T-cell (primary cell): Measurements from ENCODE around the gene MEAK7. TPM values are rescaled to one million over a fixed set of nuclear protein-coding genes. Genes with fewer than 3 reads are reported as not detected.

Experiments used
- ATAC-seq, 4 experiments: fragments of 200-7000 bp in 3 of 4; fragments of 150-1000 bp in 1 of 4; cut with Tn5 transposase; replicated peaks in 1 of 4; 1 replicate in 3 of 4; 2 replicates in 1 of 4; pipeline ENCODE4 v1.10.0; 2021; ENCODE audit warnings: moderate library complexity in 3 of 4, mild to moderate bottlenecking in 2 of 4, moderate number of reproducible peaks in 1 of 4
- CTCF ChIA-PET, 2 donors: fragments of 300-600 bp; sonication (Branson Sonifier 250); formaldehyde crosslinking; loops; one replicate each; lab custom pipeline; 2022; ENCODE audit warnings: antibody characterized with exemption in 2 of 2; lab: Charles Lee
- POLR2A ChIA-PET, 2 donors: fragments of 300-600 bp; sonication (Branson Sonifier 250); formaldehyde crosslinking; loops; one replicate each; lab custom pipeline; 2022; ENCODE audit warnings: antibody characterized with exemption in 2 of 2; lab: Charles Lee
- DNase-seq, 35 experiments: peaks; one replicate each; pipeline versions ENCODE4 v3.0.0 to v3.0.0-alpha.2; 2013 to 2023
- H3K27ac ChIP-seq: one replicate; pipeline ENCODE4 v1.5.1; 2013; ENCODE audit warnings: low read length
- H3K27me3 ChIP-seq, 2 experiments: replicated peaks in 1 of 2; 1 replicate in 1 of 2; 2 replicates in 1 of 2; pipeline versions ENCODE4 v1.6.1 to v1.7.0; 2013; ENCODE audit warnings: low read length in 1 of 2, mixed read lengths in 1 of 2; ENCODE audit not compliant: control insufficient read depth in 2 of 2, insufficient read depth in 2 of 2; ENCODE audit errors: extremely low read depth in 1 of 2
- H3K36me3 ChIP-seq, 2 donors: 1 replicate in 1 of 2; 2 replicates in 1 of 2; pipeline versions ENCODE4 v1.6.1 to v1.7.0; 2013; ENCODE audit warnings: low read length in 1 of 2; ENCODE audit not compliant: control insufficient read depth in 2 of 2, insufficient read depth in 1 of 2; ENCODE audit errors: extremely low read depth in 1 of 2
- H3K4me1 ChIP-seq, 2 experiments: 1 replicate in 1 of 2; 2 replicates in 1 of 2; pipeline versions ENCODE4 v1.6.1 to v1.7.0; 2013; ENCODE audit warnings: low read length in 2 of 2, mixed read lengths in 1 of 2; ENCODE audit not compliant: insufficient read depth in 2 of 2, control insufficient read depth in 1 of 2; ENCODE audit errors: extremely low read depth in 1 of 2
- H3K4me3 ChIP-seq, 2 donors: 1 replicate in 1 of 2; 2 replicates in 1 of 2; pipeline versions ENCODE4 v1.5.1 to v1.7.0; 2013; ENCODE audit warnings: mild to moderate bottlenecking in 2 of 2, low read length in 1 of 2, moderate library complexity in 1 of 2; ENCODE audit not compliant: control insufficient read depth in 1 of 2; ENCODE audit errors: extremely low read depth in 1 of 2
- H3K9me3 ChIP-seq: 2 replicates; pipeline ENCODE4 v1.7.0; 2013
- H3K27ac Mint-ChIP-seq, 2 donors: one replicate each; pipeline ENCODE4 v1.8.0; 2020 to 2021; ENCODE audit warnings: mild to moderate bottlenecking in 2 of 2, mixed read lengths in 2 of 2
- H3K27me3 Mint-ChIP-seq, 2 donors: one replicate each; pipeline ENCODE4 v1.8.0; 2021 to 2022; ENCODE audit warnings: mixed read lengths in 2 of 2
- H3K36me3 Mint-ChIP-seq: one replicate; pipeline ENCODE4 v1.8.0; 2021; ENCODE audit warnings: mixed read lengths
- H3K4me1 Mint-ChIP-seq, 3 donors: one replicate each; pipeline ENCODE4 v1.8.0; 2020 to 2022; ENCODE audit warnings: mixed read lengths in 3 of 3, mild to moderate bottlenecking in 1 of 3
- H3K4me3 Mint-ChIP-seq, 3 donors: one replicate each; pipeline ENCODE4 v1.8.0; 2020 to 2022; ENCODE audit warnings: mild to moderate bottlenecking in 3 of 3, mixed read lengths in 3 of 3, moderate library complexity in 3 of 3
- H3K9me3 Mint-ChIP-seq, 3 donors: one replicate each; pipeline ENCODE4 v1.8.0; 2020 to 2022; ENCODE audit warnings: mixed read lengths in 3 of 3
- WGBS: methylation state at CpG from one replicate; pipeline ENCODE4 v1.1.5; 2013; ENCODE audit warnings: missing lambda C conversion rate; ENCODE audit not compliant: insufficient coverage; 5-methylcytosine and 5-hydroxymethylcytosine counted together
- total RNA-seq, 35 experiments: library from RNA in 6 of 35; stranded (reverse) in 6 of 35; fragments of 120-200 nt in 1 of 35; gene quantifications; one replicate each; pipeline versions ENCODE4 v1.2.1 to v1.2.4 and lab custom pipeline; 2013 to 2026

MEAK7 gene
- total RNA-seq (10 to 100 TPM in 3 of 5 donors, 1 to 10 TPM in 2; 6.2 to 12.3 (median 10.2) TPM), total RNA-seq (lab: John Stamatoyannopoulos, UW) (1.0 to 17.6 (median 6.5) reads per million in 29 experiments)
- total RNA-seq (2013), result 10.5 TPM

- H3K4me3 Mint-ChIP-seq, result peak within 1 kb of the TSS; percentile 79 to 90 (median 85)
- DNase-seq, result peak; percentile 91 to 100 (median 95)
- Histone ChIP-seq H3K4me3 (peak within 1 kb of the TSS; percentile 62 to 86), H3K9me3 (no peaks in the 10 kb centered on the region), H3K27ac (peak within 1 kb of the TSS; percentile 52), H3K27me3 (no peaks in the 10 kb centered on the region), H3K4me1 (peaks cover 20 to 58% of the 10 kb centered on the region in 2 experiments), H3K36me3 (no peaks in the 10 kb centered on the region)
- POLR2A ChIA-PET, result interaction anchor here in 1 of 2 donors (0.6 kb wide), 1 partner anchor 9 kb away, joined by 6 read pairs; no protein-coding TSS in a partner anchor
- peak within 1 kb of the TSS; percentile 81 to 84 for H3K27ac Mint-ChIP-seq
- peaks cover 49 to 61% (median 51%) of the 10 kb centered on the region in 3 donors for H3K4me1 Mint-ChIP-seq
- CTCF ChIA-PET, result interaction anchor here in 1 of 2 donors (1.0 to 1.6 kb wide), 2 partner anchors 47 to 96 kb away, joined by 3 read pairs; no protein-coding TSS in a partner anchor
- peak; percentile 96 to 98 (median 97) for ATAC-seq
- peaks cover 6% of the 10 kb centered on the region for H3K36me3 Mint-ChIP-seq
- H3K9me3 Mint-ChIP-seq, result no peaks in the 10 kb centered on the region
- no peaks in the 10 kb centered on the region for H3K27me3 Mint-ChIP-seq
- 4% methylated on average over 41 of the region's 45 CpGs for WGBS
Observed at GRCh38 chr16:84504420-84505248, at the start of gene MEAK7. MEAK7 (minus strand) TSS chr16:84504659; CDS start chr16:84498086, 6,573 bp downstream.

- ChIA-PET POLR2A (interaction anchor here in 1 of 2 donors (0.9 kb wide), 1 partner anchor 40 kb away, joined by 12 read pairs; no protein-coding TSS in a partner anchor), CTCF (interaction anchor here (0.6 to 1.3 kb wide), 3 partner anchors 41 to 453 kb away, joined by 3 to 11 read pairs (median 4); no protein-coding TSS in a partner anchor)
- ATAC-seq, result peak; percentile 62 to 78 (median 67)
- Histone ChIP-seq H3K27me3 (no peaks in the 10 kb centered on the region), H3K9me3 (no peaks in the 10 kb centered on the region), H3K4me3 (peak overlapping the region; percentile 43 to 53), H3K4me1 (peaks cover 47 to 65% of the 10 kb centered on the region in 2 experiments), H3K27ac (peak overlapping the region; percentile 48), H3K36me3 (no peaks in the 10 kb centered on the region)
- H3K36me3 Mint-ChIP-seq, result no peaks in the 10 kb centered on the region
- peak overlapping the region; percentile 82 to 91 (median 84) for H3K4me3 Mint-ChIP-seq
- peak overlapping the region; percentile 97 to 100 for H3K27ac Mint-ChIP-seq
- WGBS, result 66% methylated on average over 9 of the region's 11 CpGs
- H3K27me3 Mint-ChIP-seq, result no peaks in the 10 kb centered on the region
- DNase-seq, result peak in 33 of 35 experiments; percentile 15 to 78 (median 57)
- peaks cover 60 to 63% (median 60%) of the 10 kb centered on the region in 3 donors for H3K4me1 Mint-ChIP-seq
- H3K9me3 Mint-ChIP-seq, result no peaks in the 10 kb centered on the region
Observed at GRCh38 chr16:84553873-84554399, 49.5 kb upstream of the MEAK7 start.

GRCh38 chr16:84552135-84552534 is 47.7 kb upstream of the MEAK7 start:
- no peaks in the 10 kb centered on the region for H3K9me3 ChIP-seq
- no peak for DNase-seq
- Mint-ChIP-seq H3K27me3 (no peaks in the 10 kb centered on the region), H3K36me3 (peaks cover under 1% of the 10 kb centered on the region), H3K4me1 (peaks cover 68 to 72% (median 69%) of the 10 kb centered on the region in 3 donors), H3K4me3 (peak overlapping the region; percentile 82 to 91 (median 86)), H3K9me3 (no peaks in the 10 kb centered on the region), H3K27ac (peak overlapping the region; percentile 99 to 100)
- 29% methylated on average over 4 of the region's 4 CpGs for WGBS
- H3K27ac ChIP-seq, result no peak overlapping the region
- H3K4me1 ChIP-seq, result peaks cover 53 to 83% of the 10 kb centered on the region in 2 experiments
- peaks cover 0 to 3% of the 10 kb centered on the region in 2 donors for H3K36me3 ChIP-seq
- peak overlapping the region; percentile 43 to 57 for H3K4me3 ChIP-seq
- ATAC-seq, result no peak
- no peaks in the 10 kb centered on the region for H3K27me3 ChIP-seq
- CTCF ChIA-PET, result interaction anchor here (0.6 to 1.0 kb wide), 10 partner anchors 11 to 427 kb away, joined by 3 to 5 read pairs (median 3); no protein-coding TSS in a partner anchor
- POLR2A ChIA-PET, result interaction anchor here (0.6 to 1.2 kb wide), 5 partner anchors 10 to 48 kb away, joined by 3 to 17 read pairs (median 3); no protein-coding TSS in a partner anchor

GRCh38 chr16:84550096-84550495 is 45.6 kb upstream of the MEAK7 start:
- Histone ChIP-seq H3K4me3 (no peak overlapping the region), H3K4me1 (peaks cover 55 to 81% of the 10 kb centered on the region in 2 experiments), H3K27ac (peak overlapping the region; percentile 85), H3K36me3 (peaks cover 0 to 4% of the 10 kb centered on the region in 2 donors), H3K9me3 (no peaks in the 10 kb centered on the region), H3K27me3 (no peaks in the 10 kb centered on the region)
- DNase-seq (peak in 1 of 35 experiments; percentile 28), ATAC-seq (no peak)
- Mint-ChIP-seq H3K27ac (peak overlapping the region; percentile 98 to 99), H3K9me3 (no peaks in the 10 kb centered on the region), H3K4me3 (peak overlapping the region; percentile 68 to 88 (median 83)), H3K36me3 (peaks cover 6% of the 10 kb centered on the region), H3K27me3 (no peaks in the 10 kb centered on the region), H3K4me1 (peaks cover 70 to 76% (median 72%) of the 10 kb centered on the region in 3 donors)
- POLR2A ChIA-PET, result no interaction called here
- CTCF ChIA-PET, result interaction anchor here in 1 of 2 donors (0.5 kb wide), 1 partner anchor 43 kb away, joined by 6 read pairs; no protein-coding TSS in a partner anchor
- WGBS, result 76% methylated on average over 3 of the region's 4 CpGs

GRCh38 chr16:84548971-84549844 is 44.7 kb upstream of the MEAK7 start:
- POLR2A ChIA-PET, result no interaction called here
- Mint-ChIP-seq H3K4me3 (peak overlapping the region; percentile 83 to 88 (median 84)), H3K27ac (peak overlapping the region; percentile 98 to 99), H3K9me3 (no peaks in the 10 kb centered on the region), H3K27me3 (no peaks in the 10 kb centered on the region), H3K36me3 (peaks cover 6% of the 10 kb centered on the region), H3K4me1 (peaks cover 68 to 76% (median 72%) of the 10 kb centered on the region in 3 donors)
- CTCF ChIA-PET, result interaction anchor here in 1 of 2 donors (0.5 to 1.0 kb wide), 4 partner anchors 30 to 72 kb away, joined by 3 to 7 read pairs (median 5); no protein-coding TSS in a partner anchor
- DNase-seq (peak in 33 of 35 experiments; percentile 7 to 72 (median 31)), ATAC-seq (peak; percentile 50 to 63 (median 62))
- Histone ChIP-seq H3K4me3 (peak overlapping the region; percentile 29 to 47), H3K9me3 (no peaks in the 10 kb centered on the region), H3K4me1 (peaks cover 54 to 81% of the 10 kb centered on the region in 2 experiments), H3K27me3 (no peaks in the 10 kb centered on the region), H3K36me3 (peaks cover 0 to 4% of the 10 kb centered on the region in 2 donors), H3K27ac (peak overlapping the region; percentile 85)
- WGBS, result 6% methylated on average over 18 of the region's 25 CpGs
